ENCODE data around the gene ARID3C. TPM values are rescaled to one million over a fixed set of nuclear protein-coding genes. Genes with fewer than 3 reads are reported as not detected.

The ARID3C gene
- total and polyA plus RNA-seq, 2 of the 8 experiments (the other 6 are each of a cell fraction or from before 2014, with no cell fraction given), result 0.08 TPM; not detected in 1

DNA sequence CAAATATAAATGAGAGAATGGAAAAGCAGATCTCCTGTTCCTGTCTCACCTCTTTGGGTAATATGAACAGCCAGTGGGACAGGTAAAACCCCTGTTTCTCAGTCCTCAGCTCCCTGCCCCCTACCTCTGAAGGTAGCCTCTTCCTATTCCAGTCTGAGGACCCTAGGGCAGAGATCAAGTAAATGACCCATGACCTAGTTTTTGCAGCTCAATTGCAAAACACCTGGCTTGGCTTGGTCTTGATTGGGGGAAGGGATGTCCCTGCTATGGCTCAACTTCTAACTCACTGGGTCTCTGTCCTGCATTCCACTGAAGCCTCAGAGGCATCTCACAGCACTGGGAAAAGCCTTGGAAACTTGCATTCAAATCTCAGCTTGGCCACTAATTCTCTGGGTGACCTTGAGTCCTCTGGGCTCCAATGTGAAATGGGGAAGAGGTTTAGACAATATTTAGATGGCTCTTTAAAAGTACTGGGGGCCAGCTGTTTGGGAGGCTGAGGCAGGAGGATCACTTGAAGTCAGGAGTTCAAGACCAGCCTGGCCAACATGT lies 16.0 kb upstream of the ARID3C start:
- no peak overlapping the region for H2BK5ac ChIP-seq (ENCODE audit: low read depth, low read length)
- peak overlapping the region in 1 of 4 experiments; percentile 18; a peak in 1 of 7 replicates for H3K9ac ChIP-seq (replicated peaks in 1 of 4; ENCODE audit: extremely low read depth in 1 of 4, low read depth in 3 of 4, low read length in 3 of 4)
- ChIA-PET CTCF (ENCODE audit: partially characterized antibody) (interaction anchor here (0.6 to 18.5 kb wide), 7 partner anchors 9 to 97 kb away, joined by 3 to 401 read pairs (median 5); partner anchors contain the start of genes CCL27, IL11RA, RPP25L and SIGMAR1), POLR2A (ENCODE audit: partially characterized antibody) (interaction anchor here (0.7 to 10.6 kb wide), 6 partner anchors 10 to 32 kb away, joined by 3 to 92 read pairs (median 3); partner anchors contain the start of gene CCL27)
- peaks cover 3 to 20% (median 8%) of the 10 kb centered on the region in 4 experiments; a peak in 7 of 8 replicates for H3K36me3 ChIP-seq (ENCODE audit: control insufficient read depth in 2 of 4, insufficient read depth in 4 of 4, low read length in 3 of 4)
- H2BK120ac ChIP-seq (replicated peaks; ENCODE audit: low read depth, low read length), result no peak overlapping the region
- H3K27ac ChIP-seq (ENCODE audit: low read depth, low read length), result no peak overlapping the region; the same call in 1 of the 2 replicates
- H3K56ac ChIP-seq (replicated peaks; ENCODE audit: insufficient read length, low read depth, low read length), result no peak overlapping the region
- peaks cover 2 to 8% of the 10 kb centered on the region in 2 experiments for H4K20me1 ChIP-seq (replicated peaks in 1 of 2; ENCODE audit: control insufficient read depth in 1 of 2, insufficient read depth in 2 of 2, low read length in 2 of 2)
- no peak for DNase-seq (ENCODE audit: low read depth in 1 of 2, low spot score in 2 of 2)
- H2AK5ac ChIP-seq (ENCODE audit: low read depth, low read length), result no peak overlapping the region
- H2BK15ac ChIP-seq (ENCODE audit: low read length), result peak overlapping the region; percentile 46; the same call in 1 of the 2 replicates
- H4K5ac ChIP-seq (ENCODE audit: insufficient read length, low read depth, low read length), result peak overlapping the region; percentile 34
- FAIRE-seq, result peak; percentile 48
- no peak overlapping the region for H2BK12ac ChIP-seq (ENCODE audit: low read depth, low read length)
- no peak overlapping the region for H4K91ac ChIP-seq (replicated peaks; ENCODE audit: insufficient read length, low read length)
- peaks cover 6% of the 10 kb centered on the region; the same call in 1 of the 2 replicates for H3K79me1 ChIP-seq (ENCODE audit: low read depth, low read length)
- H3K27me3 ChIP-seq (replicated peaks in 1 of 4; ENCODE audit: control insufficient read depth in 3 of 4, extremely low read depth in 1 of 4, insufficient read depth in 3 of 4, low read length in 3 of 4), result no peaks in the 10 kb centered on the region; a peak in 1 of 7 replicates
- peaks cover 3 to 17% (median 11%) of the 10 kb centered on the region in 4 experiments for H3K4me1 ChIP-seq (replicated peaks in 1 of 4; ENCODE audit: control insufficient read depth in 3 of 4, insufficient read depth in 4 of 4, low read length in 3 of 4)
- H3K4me3 ChIP-seq (ENCODE audit: extremely low read depth in 1 of 4, insufficient read depth in 2 of 4, low read depth in 3 of 4, low read length in 4 of 4), result peak overlapping the region in 2 of 4 experiments; percentile 4 to 29; a peak in 2 of 8 replicates
- peak overlapping the region; percentile 75 for H2AFZ ChIP-seq (ENCODE audit: low read length)
- H3K79me2 ChIP-seq (ENCODE audit: control insufficient read depth in 1 of 2, insufficient read depth in 2 of 2, low read length in 2 of 2), result peaks cover 0 to 12% of the 10 kb centered on the region in 2 experiments; a peak in 1 of 4 replicates
- no peak overlapping the region for H4K8ac ChIP-seq (ENCODE audit: extremely low read depth, insufficient read depth, low read length)
- no peak overlapping the region for H3K4ac ChIP-seq (replicated peaks; ENCODE audit: insufficient read length, low read depth, low read length)
- H3K18ac ChIP-seq (ENCODE audit: extremely low read depth, low read length), result peak overlapping the region; percentile 6; the same call in 1 of the 2 replicates
- H3K14ac ChIP-seq (ENCODE audit: insufficient read length), result no peak overlapping the region
- no peak overlapping the region for H3K23ac ChIP-seq (ENCODE audit: insufficient read length)
- H3K9me3 ChIP-seq (ENCODE audit: insufficient read depth in 2 of 2, low read depth in 1 of 2, low read length in 1 of 2), result no peaks in the 10 kb centered on the region
- H2BK20ac ChIP-seq (ENCODE audit: low read length), result 0 out of 2 replicates have a peak overlapping the region, but pooled peaks have one; percentile 72
- peaks cover 11% of the 10 kb centered on the region; the same call in 1 of the 2 replicates for H3K23me2 ChIP-seq (ENCODE audit: low read depth, low read length)
- H3K4me2 ChIP-seq (ENCODE audit: insufficient read depth in 1 of 2, low read depth in 2 of 2, low read length in 2 of 2), result peak overlapping the region; percentile 52 to 59
- peak; percentile 94 for TF ChIP-seq SP1 (IDR thresholded peaks at IDR 0.05; ENCODE audit: low read depth, low read length)
- TF ChIP-seq TAF7 (optimal IDR thresholded peaks at IDR 0.05; ENCODE audit: borderline replicate concordance, low read depth, low read length), result no peak
- TF ChIP-seq CEBPB (IDR thresholded peaks at IDR 0.05; ENCODE audit: low read depth, low read length), result peak; percentile 90
- no peak for TF ChIP-seq BCL11A (IDR thresholded peaks at IDR 0.05; ENCODE audit: low read depth in 2 of 2, low read length in 2 of 2)
- TF ChIP-seq GTF2F1 (IDR thresholded peaks at IDR 0.05; ENCODE audit: borderline replicate concordance, low read depth, low read length), result no peak
- TF ChIP-seq SUZ12 (IDR thresholded peaks at IDR 0.05; ENCODE audit: low read length), result no peak
- TF ChIP-seq POU5F1 (IDR thresholded peaks at IDR 0.05; ENCODE audit: low read depth, low read length), result no peak
- no peak for TF ChIP-seq EZH2 (IDR thresholded peaks at IDR 0.05; ENCODE audit: low read depth, low read length, severe bottlenecking)
- TF ChIP-seq, protein P1, sequence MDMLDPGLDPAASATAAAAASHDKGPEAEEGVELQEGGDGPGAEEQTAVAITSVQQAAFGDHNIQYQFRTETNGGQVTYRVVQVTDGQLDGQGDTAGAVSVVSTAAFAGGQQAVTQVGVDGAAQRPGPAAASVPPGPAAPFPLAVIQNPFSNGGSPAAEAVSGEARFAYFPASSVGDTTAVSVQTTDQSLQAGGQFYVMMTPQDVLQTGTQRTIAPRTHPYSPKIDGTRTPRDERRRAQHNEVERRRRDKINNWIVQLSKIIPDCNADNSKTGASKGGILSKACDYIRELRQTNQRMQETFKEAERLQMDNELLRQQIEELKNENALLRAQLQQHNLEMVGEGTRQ (IDR thresholded peaks at IDR 0.05; ENCODE audit: low read length), result no peak
- TF ChIP-seq FOSL1 (IDR thresholded peaks at IDR 0.05; ENCODE audit: insufficient read depth, low read depth, low read length), result no peak
- no peak for TF ChIP-seq HDAC6 (IDR thresholded peaks at IDR 0.05; ENCODE audit: low read depth, low read length)
- peak; percentile 95 for TF ChIP-seq TCF12 (IDR thresholded peaks at IDR 0.05; ENCODE audit: low read depth, low read length)
